WTC11 (cell line): Measurements from ENCODE around the gene KCNG4. TPM values are rescaled to one million over a fixed set of nuclear protein-coding genes. Genes with fewer than 3 reads are reported as not detected.

ENCODE experiments used
- ATAC-seq: fragments of 200-7000 bp; cut with Tn5 transposase; 2 replicates; pipeline ENCODE4 v1.10.0; 2021; ENCODE audit warnings: mild to moderate bottlenecking, moderate library complexity
- CTCF ChIA-PET: fragments of 300-600 bp; sonication (Branson Sonifier 250); formaldehyde crosslinking; loops from one replicate; lab custom pipeline; 2021; ENCODE audit warnings: antibody characterized with exemption; lab: Charles Lee
- POLR2A ChIA-PET: fragments of 350-600 bp; sonication (Branson Sonifier 250); formaldehyde crosslinking; loops from one replicate; lab custom pipeline; 2021; ENCODE audit warnings: antibody characterized with exemption; lab: Charles Lee
- DNase-seq: peaks from one replicate; pipeline ENCODE4 v3.0.0; 2021; ENCODE audit warnings: low spot score
- H3K27ac Mint-ChIP-seq: 2 replicates; pipeline ENCODE4 v1.8.0; 2021; ENCODE audit warnings: mixed read lengths
- H3K27me3 Mint-ChIP-seq: 2 replicates; pipeline ENCODE4 v1.8.0; 2021; ENCODE audit warnings: low read depth, mild to moderate bottlenecking, moderate library complexity, mixed read lengths
- H3K36me3 Mint-ChIP-seq: 2 replicates; pipeline ENCODE4 v1.8.0; 2021; ENCODE audit warnings: mixed read lengths
- H3K4me1 Mint-ChIP-seq: 2 replicates; pipeline ENCODE4 v1.8.0; 2022; ENCODE audit warnings: mixed read lengths
- H3K4me3 Mint-ChIP-seq: 2 replicates; pipeline ENCODE4 v1.8.0; 2021; ENCODE audit warnings: mild to moderate bottlenecking, moderate library complexity, mixed read lengths
- H3K9me3 Mint-ChIP-seq: 2 replicates; pipeline ENCODE4 v1.8.0; 2021; ENCODE audit warnings: mixed read lengths
- AR ChIP-seq: fragments of 250-450 bp; sonication (Bioruptor Pico); IDR thresholded peaks from 2 replicates; pipeline ENCODE4 v1.9.0; 2021; ENCODE audit warnings: mild to moderate bottlenecking
- ARID4B ChIP-seq: sonication (generic); formaldehyde crosslinking; IDR thresholded peaks from 2 replicates; pipeline ENCODE4 v1.8.0; 2023; ENCODE audit warnings: missing genetic modification reagents, mild to moderate bottlenecking, borderline replicate concordance
- E2F1 ChIP-seq: sonication (generic); formaldehyde crosslinking; IDR thresholded peaks from 2 replicates; pipeline ENCODE4 v1.8.0; 2022; ENCODE audit warnings: mild to moderate bottlenecking, missing genetic modification reagents
- E2F5 ChIP-seq: sonication (generic); formaldehyde crosslinking; IDR thresholded peaks from 2 replicates; pipeline ENCODE4 v1.8.1; 2022; ENCODE audit warnings: mild to moderate bottlenecking, moderate library complexity, missing genetic modification reagents
- JUN ChIP-seq: sonication (generic); formaldehyde crosslinking; IDR thresholded peaks from 2 replicates; pipeline ENCODE4 v1.8.0; 2023; ENCODE audit warnings: mild to moderate bottlenecking, missing genetic modification reagents
- KAT7 ChIP-seq: sonication (generic); formaldehyde crosslinking; IDR thresholded peaks from 2 replicates; pipeline ENCODE4 v1.8.1; 2023; ENCODE audit warnings: missing genetic modification reagents, mild to moderate bottlenecking, borderline replicate concordance
- MYBL2 ChIP-seq: sonication (generic); formaldehyde crosslinking; IDR thresholded peaks from 2 replicates; pipeline ENCODE4 v1.8.1; 2023; ENCODE audit warnings: mild to moderate bottlenecking, moderate library complexity, missing genetic modification reagents
- NFE2L1 ChIP-seq: sonication (generic); formaldehyde crosslinking; IDR thresholded peaks from 2 replicates; pipeline ENCODE4 v1.8.1; 2023; ENCODE audit warnings: missing genetic modification reagents
- NR3C1 ChIP-seq: sonication (generic); formaldehyde crosslinking; conservative IDR thresholded peaks from 2 replicates; pipeline ENCODE4 v1.8.1; 2023; ENCODE audit warnings: low read depth, mild to moderate bottlenecking, missing genetic modification reagents
- PRDM15 ChIP-seq: sonication (generic); formaldehyde crosslinking; IDR thresholded peaks from 2 replicates; pipeline ENCODE4 v1.8.0; 2022; ENCODE audit warnings: missing genetic modification reagents
- SMAD4 ChIP-seq: sonication (generic); formaldehyde crosslinking; IDR thresholded peaks from 2 replicates; pipeline ENCODE4 v1.8.0; 2022; ENCODE audit warnings: mild to moderate bottlenecking, missing genetic modification reagents
- SP1 ChIP-seq: sonication (generic); formaldehyde crosslinking; conservative IDR thresholded peaks from 2 replicates; pipeline ENCODE4 v1.8.1; 2022; ENCODE audit warnings: missing genetic modification reagents
- TEAD4 ChIP-seq: sonication (generic); formaldehyde crosslinking; IDR thresholded peaks from 2 replicates; pipeline ENCODE4 v1.8.0; 2022; ENCODE audit warnings: mild to moderate bottlenecking, missing genetic modification reagents
- USF2 ChIP-seq: sonication (generic); formaldehyde crosslinking; IDR thresholded peaks from 2 replicates; pipeline ENCODE4 v1.8.1; 2023; ENCODE audit warnings: mild to moderate bottlenecking, missing genetic modification reagents, moderate library complexity
- ZBTB21 ChIP-seq: sonication (generic); formaldehyde crosslinking; IDR thresholded peaks from 2 replicates; pipeline ENCODE4 v1.8.1; 2023; ENCODE audit warnings: mild to moderate bottlenecking, missing genetic modification reagents, borderline replicate concordance
- ZNF671 ChIP-seq: fragments of 250-450 bp; sonication (Bioruptor Pico); IDR thresholded peaks from 2 replicates; pipeline ENCODE4 v1.8.0; 2021; ENCODE audit warnings: mild to moderate bottlenecking
- total RNA-seq: library from RNA; stranded (reverse); gene quantifications from 3 replicates; pipeline ENCODE4 v1.2.3, GENCODE V29; 2021

The KCNG4 gene
- total RNA-seq, 1 experiment from 2014 or later: not detected

GRCh38 chr16:84207879-84208278, 31.9 kb downstream of the KCNG4 start:
- Mint-ChIP-seq H3K27ac (no peak overlapping the region), H3K27me3 (no peaks in the 10 kb centered on the region), H3K36me3 (no peaks in the 10 kb centered on the region), H3K4me3 (no peak overlapping the region), H3K4me1 (peaks cover 4% of the 10 kb centered on the region), H3K9me3 (peaks cover 3% of the 10 kb centered on the region; the same call in 1 of the 2 replicates)
- ChIA-PET POLR2A (no interaction called here), CTCF (interaction anchor here (0.7 to 1.4 kb wide), 7 partner anchors 11 to 354 kb away, joined by 3 to 14 read pairs (median 4); partner anchors contain the start of gene TAF1C)
- no peak for DNase-seq
- TF ChIP-seq NR3C1 (CRISPR knock-in tag) (no peak), PRDM15 (CRISPR knock-in tag) (no peak), ZBTB21 (CRISPR knock-in tag) (no peak), ARID4B (CRISPR knock-in tag) (no peak), JUN (CRISPR knock-in tag) (no peak)
- ATAC-seq: peak; percentile 41; the same call in 1 of the 2 replicates

- Mint-ChIP-seq H3K4me3 (no peak overlapping the region), H3K9me3 (peaks cover 6% of the 10 kb centered on the region; the same call in 1 of the 2 replicates), H3K27me3 (no peaks in the 10 kb centered on the region), H3K27ac (no peak overlapping the region), H3K4me1 (peaks cover 4% of the 10 kb centered on the region), H3K36me3 (no peaks in the 10 kb centered on the region)
- CTCF ChIA-PET: interaction anchor here (0.9 to 1.4 kb wide), 4 partner anchors 12 to 101 kb away, joined by 4 to 14 read pairs (median 5); partner anchors contain the start of gene TAF1C
- POLR2A ChIA-PET: no interaction called here
- no peak for DNase-seq
- no peak for ATAC-seq
- no peak for TF ChIP-seq MYBL2 (CRISPR knock-in tag)
- TF ChIP-seq, all 79 proteins: peak for 0
Measured at GRCh38 chr16:84207251-84207650, 32.6 kb downstream of the KCNG4 start.

- Mint-ChIP-seq H3K27ac (no peak overlapping the region), H3K9me3 (peaks cover 6% of the 10 kb centered on the region; the same call in 1 of the 2 replicates), H3K27me3 (no peaks in the 10 kb centered on the region), H3K36me3 (no peaks in the 10 kb centered on the region), H3K4me3 (no peak overlapping the region), H3K4me1 (peaks cover 4% of the 10 kb centered on the region)
- ChIA-PET CTCF (no interaction called here), POLR2A (no interaction called here)
- ATAC-seq (no peak), DNase-seq (no peak)
- TF ChIP-seq USF2 (CRISPR knock-in tag) (no peak), E2F1 (no peak), NFE2L1 (CRISPR knock-in tag) (no peak), AR (CRISPR knock-in tag) (no peak), E2F5 (no peak), SMAD4 (CRISPR knock-in tag) (no peak), TEAD4 (CRISPR knock-in tag) (no peak), SP1 (CRISPR knock-in tag) (no peak), ZNF671 (CRISPR knock-in tag) (no peak), KAT7 (no peak)
Measured at GRCh38 chr16:84205976-84206691, 33.7 kb downstream of the KCNG4 start.
